ENCODE measurements around the gene RNF207.

The RNF207 gene

GRCh38 chr1:6248161-6248776, 42.4 kb downstream of the RNF207 start:
- H3K9me2 ChIP-seq (replicated peaks; ENCODE audit: insufficient read depth, low read length) = no peaks in the 10 kb centered on the region
- no peak overlapping the region for H2AFZ ChIP-seq (ENCODE audit: low read length)
- TF ChIP-seq EZH2phosphoT487 (IDR thresholded peaks at IDR 0.05; ENCODE audit: low read length) = no peak
- no peak for TF ChIP-seq CTCF (IDR thresholded peaks at IDR 0.05; ENCODE audit: low read length)
- TF ChIP-seq EZH2 (optimal IDR thresholded peaks at IDR 0.05; ENCODE audit: low read depth, low read length) = no peak
- no peaks in the 10 kb centered on the region for H3K36me3 ChIP-seq (replicated peaks; ENCODE audit: insufficient read depth, low read length)
- no peaks in the 10 kb centered on the region; the same call in 1 of the 2 replicates for H3K4me1 ChIP-seq (ENCODE audit: low read length)
- H3K9me3 ChIP-seq (replicated peaks; ENCODE audit: insufficient read depth, low read length) = no peaks in the 10 kb centered on the region
- DNase-seq = no peak
- H4K20me1 ChIP-seq (ENCODE audit: insufficient read depth, low read length) = no peaks in the 10 kb centered on the region
- no peak overlapping the region for H3K9ac ChIP-seq (ENCODE audit: low read length)
- H3K79me2 ChIP-seq (ENCODE audit: low read length) = no peaks in the 10 kb centered on the region
- no peak overlapping the region for H3K4me2 ChIP-seq (ENCODE audit: low read depth, low read length)
- H3K27ac ChIP-seq (ENCODE audit: low read length) = no peak overlapping the region
- H3K4me3 ChIP-seq (ENCODE audit: low read length) = no peak overlapping the region
- peaks cover 83% of the 10 kb centered on the region for H3K27me3 ChIP-seq (replicated peaks; ENCODE audit: insufficient read depth, low read length)
- no peaks in the 10 kb centered on the region for H3F3A ChIP-seq (ENCODE audit: insufficient read depth, low read length)

GRCh38 chr1:6248932-6249738, 43.2 kb downstream of the RNF207 start:
- Histone ChIP-seq H3K9me2 (replicated peaks; ENCODE audit: insufficient read depth, low read length) (no peaks in the 10 kb centered on the region), H3K36me3 (replicated peaks; ENCODE audit: insufficient read depth, low read length) (no peaks in the 10 kb centered on the region), H3K79me2 (ENCODE audit: low read length) (no peaks in the 10 kb centered on the region), H3K9me3 (replicated peaks; ENCODE audit: insufficient read depth, low read length) (no peaks in the 10 kb centered on the region), H3F3A (ENCODE audit: insufficient read depth, low read length) (no peaks in the 10 kb centered on the region), H3K27ac (ENCODE audit: low read length) (no peak overlapping the region), H3K4me1 (ENCODE audit: low read length) (no peaks in the 10 kb centered on the region; the same call in 1 of the 2 replicates), H3K4me3 (ENCODE audit: low read length) (no peak overlapping the region), H4K20me1 (ENCODE audit: insufficient read depth, low read length) (no peaks in the 10 kb centered on the region), H3K9ac (ENCODE audit: low read length) (no peak overlapping the region), H3K27me3 (replicated peaks; ENCODE audit: insufficient read depth, low read length) (peaks cover 83% of the 10 kb centered on the region), H2AFZ (ENCODE audit: low read length) (no peak overlapping the region), H3K4me2 (ENCODE audit: low read depth, low read length) (no peak overlapping the region)
- TF ChIP-seq EZH2 (optimal IDR thresholded peaks at IDR 0.05; ENCODE audit: low read depth, low read length) (no peak), CTCF (IDR thresholded peaks at IDR 0.05; ENCODE audit: low read length) (no peak), EZH2phosphoT487 (IDR thresholded peaks at IDR 0.05; ENCODE audit: low read length) (no peak)
- DNase-seq = no peak

- no peak overlapping the region for H3K4me3 ChIP-seq (ENCODE audit: low read length)
Measured at GRCh38 chr1:6249739-6250689, 44.1 kb downstream of the RNF207 start.

More at GRCh38 chr1:6249739-6250689, 44.1 kb downstream of the RNF207 start:
- no peak for TF ChIP-seq EZH2phosphoT487 (IDR thresholded peaks at IDR 0.05; ENCODE audit: low read length)
- no peak for TF ChIP-seq EZH2 (optimal IDR thresholded peaks at IDR 0.05; ENCODE audit: low read depth, low read length)
- no peak for TF ChIP-seq CTCF (IDR thresholded peaks at IDR 0.05; ENCODE audit: low read length)
- Histone ChIP-seq H3K9me3 (replicated peaks; ENCODE audit: insufficient read depth, low read length) (no peaks in the 10 kb centered on the region), H3K4me2 (ENCODE audit: low read depth, low read length) (no peak overlapping the region), H2AFZ (ENCODE audit: low read length) (no peak overlapping the region), H3K9ac (ENCODE audit: low read length) (no peak overlapping the region), H4K20me1 (ENCODE audit: insufficient read depth, low read length) (no peaks in the 10 kb centered on the region), H3K27me3 (replicated peaks; ENCODE audit: insufficient read depth, low read length) (peaks cover 87% of the 10 kb centered on the region), H3K9me2 (replicated peaks; ENCODE audit: insufficient read depth, low read length) (no peaks in the 10 kb centered on the region), H3K36me3 (replicated peaks; ENCODE audit: insufficient read depth, low read length) (no peaks in the 10 kb centered on the region), H3K79me2 (ENCODE audit: low read length) (no peaks in the 10 kb centered on the region), H3K4me1 (ENCODE audit: low read length) (no peaks in the 10 kb centered on the region; the same call in 1 of the 2 replicates), H3F3A (ENCODE audit: insufficient read depth, low read length) (no peaks in the 10 kb centered on the region), H3K27ac (ENCODE audit: low read length) (no peak overlapping the region)
- DNase-seq = no peak
